ENCODE data around the gene ADAMTS2.

Gene ADAMTS2

DNA sequence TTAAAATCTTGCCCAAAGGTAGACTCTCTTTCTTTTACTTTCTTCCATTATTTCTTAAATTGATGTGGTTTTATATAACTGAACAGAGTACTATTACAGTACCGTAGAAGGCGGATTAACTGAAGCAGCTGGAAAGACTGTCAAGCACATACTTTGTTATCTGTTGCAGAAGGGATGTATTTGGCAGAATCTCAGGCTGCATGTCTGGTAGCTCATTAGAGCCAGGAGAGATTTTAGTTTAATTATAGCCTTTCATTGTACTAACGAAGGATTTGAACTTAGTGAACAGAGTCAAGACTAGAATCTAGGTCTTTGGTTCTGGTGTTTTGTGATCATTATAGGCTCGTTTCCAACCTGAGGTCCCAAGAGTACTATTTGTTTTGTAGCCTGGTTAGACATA lies 264.5 kb downstream of the ADAMTS2 start:
- no peak for DNase-seq (ENCODE audit: low spot score)

DNA sequence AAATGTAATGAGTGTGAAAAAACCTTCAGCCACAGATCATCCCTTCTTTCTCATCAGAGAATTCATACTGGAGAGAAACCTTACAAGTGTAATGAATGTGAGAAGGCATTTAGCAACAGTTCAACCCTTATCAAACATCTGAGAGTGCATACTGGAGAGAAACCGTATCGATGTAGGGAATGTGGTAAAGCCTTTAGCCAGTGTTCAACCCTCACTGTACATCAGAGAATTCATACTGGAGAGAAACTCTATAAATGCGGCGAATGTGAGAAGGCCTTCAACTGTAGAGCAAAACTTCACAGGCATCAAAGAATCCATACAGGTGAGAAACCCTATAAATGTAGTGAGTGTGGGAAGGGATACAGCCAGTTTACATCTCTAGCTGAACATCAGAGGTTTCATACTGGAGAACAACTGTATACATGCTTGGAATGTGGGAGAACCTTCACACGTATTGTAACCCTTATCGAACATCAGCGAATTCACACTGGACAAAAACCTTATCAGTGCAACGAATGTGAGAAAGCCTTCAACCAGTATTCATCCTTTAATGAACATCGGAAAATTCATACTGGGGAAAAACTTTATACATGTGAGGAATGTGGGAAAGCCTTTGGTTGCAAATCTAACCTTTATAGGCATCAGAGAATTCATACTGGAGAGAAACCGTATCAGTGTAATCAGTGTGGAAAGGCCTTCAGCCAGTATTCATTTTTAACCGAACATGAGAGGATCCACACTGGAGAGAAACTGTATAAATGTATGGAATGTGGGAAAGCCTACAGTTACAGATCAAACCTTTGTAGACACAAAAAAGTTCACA lies 265.9 kb downstream of the ADAMTS2 start:
- DNase-seq (ENCODE audit: low spot score) = no peak

DNA sequence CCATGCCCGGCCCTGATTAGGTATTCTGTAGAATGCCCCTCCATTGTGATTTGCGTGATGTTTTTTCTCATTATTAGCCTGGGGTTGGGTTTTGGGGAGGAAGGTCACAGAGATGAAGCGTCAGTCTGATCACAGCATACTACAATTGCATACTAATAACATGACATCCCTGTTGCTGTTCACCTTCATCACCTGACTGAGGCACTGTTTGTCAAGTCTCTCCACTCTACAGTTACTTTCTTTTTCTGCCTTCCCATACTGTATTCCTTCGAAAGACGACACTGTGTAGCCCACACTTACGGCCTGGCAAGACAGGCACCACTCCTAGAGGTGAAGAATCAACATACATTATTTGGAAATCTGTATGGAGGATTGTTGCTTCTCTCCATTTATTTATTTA lies 279.6 kb downstream of the ADAMTS2 start:
- no peak for DNase-seq (ENCODE audit: low spot score)

DNA sequence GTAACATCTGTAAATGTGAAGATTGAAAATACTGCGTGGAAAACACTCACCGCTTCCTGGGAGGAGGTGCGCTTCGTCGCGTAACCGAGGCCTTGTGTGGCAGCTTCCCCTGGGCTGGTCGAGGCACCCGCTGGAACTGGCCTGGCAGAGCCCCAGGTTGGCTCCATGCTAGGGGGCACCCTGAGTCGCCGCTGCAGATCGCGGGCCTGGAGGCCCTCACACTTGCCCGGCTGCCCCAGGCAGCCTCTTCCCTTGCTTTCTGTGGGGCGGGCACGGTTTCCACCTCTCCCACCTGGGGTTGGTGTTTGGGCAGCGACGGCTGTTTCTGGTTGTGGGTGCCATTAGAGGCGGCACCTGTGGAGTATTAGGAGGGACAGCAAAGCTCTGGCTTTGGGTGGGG lies 284.2 kb downstream of the ADAMTS2 start:
- DNase-seq (ENCODE audit: low spot score) = no peak
